ENCODE measurements around the gene DYNLT3.

DNA sequence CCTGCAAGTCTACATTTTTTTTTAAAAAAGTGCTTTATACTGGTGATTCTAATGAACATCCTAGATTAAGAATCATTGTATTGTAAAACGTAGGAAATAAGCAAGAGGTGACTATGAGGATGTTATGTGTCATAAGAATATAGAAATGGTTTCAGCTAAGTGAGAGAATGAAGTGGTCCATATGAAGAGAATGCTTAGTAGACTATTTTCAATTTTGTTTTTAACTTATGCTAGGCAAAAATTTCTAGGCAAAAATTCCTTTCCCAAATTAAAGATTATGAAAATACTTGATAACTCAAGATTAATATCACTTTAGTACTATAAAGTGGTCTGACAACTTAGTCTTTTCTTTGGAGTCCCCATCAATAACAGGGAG, 825 bp downstream of the DYNLT3 start:
- TF ChIP-seq, protein P1, sequence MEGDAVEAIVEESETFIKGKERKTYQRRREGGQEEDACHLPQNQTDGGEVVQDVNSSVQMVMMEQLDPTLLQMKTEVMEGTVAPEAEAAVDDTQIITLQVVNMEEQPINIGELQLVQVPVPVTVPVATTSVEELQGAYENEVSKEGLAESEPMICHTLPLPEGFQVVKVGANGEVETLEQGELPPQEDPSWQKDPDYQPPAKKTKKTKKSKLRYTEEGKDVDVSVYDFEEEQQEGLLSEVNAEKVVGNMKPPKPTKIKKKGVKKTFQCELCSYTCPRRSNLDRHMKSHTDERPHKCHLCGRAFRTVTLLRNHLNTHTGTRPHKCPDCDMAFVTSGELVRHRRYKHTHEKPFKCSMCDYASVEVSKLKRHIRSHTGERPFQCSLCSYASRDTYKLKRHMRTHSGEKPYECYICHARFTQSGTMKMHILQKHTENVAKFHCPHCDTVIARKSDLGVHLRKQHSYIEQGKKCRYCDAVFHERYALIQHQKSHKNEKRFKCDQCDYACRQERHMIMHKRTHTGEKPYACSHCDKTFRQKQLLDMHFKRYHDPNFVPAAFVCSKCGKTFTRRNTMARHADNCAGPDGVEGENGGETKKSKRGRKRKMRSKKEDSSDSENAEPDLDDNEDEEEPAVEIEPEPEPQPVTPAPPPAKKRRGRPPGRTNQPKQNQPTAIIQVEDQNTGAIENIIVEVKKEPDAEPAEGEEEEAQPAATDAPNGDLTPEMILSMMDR (IDR thresholded peaks at IDR 0.05): no peak
- TF ChIP-seq POLR2A (IDR thresholded peaks at IDR 0.05) (no peak), EP300 (IDR thresholded peaks at IDR 0.05) (no peak)
